Retina (tissue), 1 donor: ENCODE data around the gene AKR1B1.

Experiments used
- DNase-seq: peaks from one replicate; pipeline ENCODE4 v3.0.0-alpha.2; 2016

The AKR1B1 gene

GRCh38 chr7:134468475-134468874 is 9.6 kb upstream of the AKR1B1 start:
- DNase-seq: no peak

DNA sequence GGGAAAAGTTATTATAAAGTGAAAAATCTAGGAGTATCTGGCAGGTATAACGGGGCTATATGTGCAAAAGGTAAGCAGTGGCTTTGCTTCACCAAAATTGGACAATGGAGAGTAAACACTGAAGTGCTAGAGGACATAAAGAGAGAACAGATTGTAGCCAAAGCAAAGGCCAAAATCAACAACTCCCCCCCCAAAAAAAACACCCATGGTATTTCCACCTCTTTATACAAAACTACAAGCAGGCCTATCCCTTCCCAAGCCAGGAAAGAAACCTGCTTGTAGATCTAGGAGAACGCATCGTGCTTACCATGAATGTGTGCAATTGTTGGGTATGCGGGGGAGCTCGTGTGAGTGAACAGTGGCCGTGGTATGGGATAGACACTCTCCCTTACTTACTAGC is 9.2 kb upstream of the AKR1B1 start:
- no peak for DNase-seq

DNA sequence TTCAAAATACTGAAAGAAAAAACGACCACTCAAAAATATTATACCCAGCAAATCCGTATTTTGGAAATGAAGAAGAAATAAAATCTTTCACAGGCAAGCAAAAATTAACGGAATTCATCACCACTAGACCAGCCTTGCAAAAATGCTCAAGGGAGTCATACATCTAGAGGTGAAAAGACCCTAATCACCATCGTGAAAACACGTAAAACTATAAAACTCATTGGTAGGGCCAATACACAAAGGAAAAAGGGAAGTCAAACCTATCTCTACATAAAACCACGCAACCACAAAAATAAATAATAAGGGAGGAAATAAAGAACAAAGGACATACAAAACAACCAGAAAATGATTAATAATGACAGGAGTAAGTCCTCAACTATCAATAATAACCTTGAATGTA is 6.6 kb upstream of the AKR1B1 start:
- no peak for DNase-seq

DNA sequence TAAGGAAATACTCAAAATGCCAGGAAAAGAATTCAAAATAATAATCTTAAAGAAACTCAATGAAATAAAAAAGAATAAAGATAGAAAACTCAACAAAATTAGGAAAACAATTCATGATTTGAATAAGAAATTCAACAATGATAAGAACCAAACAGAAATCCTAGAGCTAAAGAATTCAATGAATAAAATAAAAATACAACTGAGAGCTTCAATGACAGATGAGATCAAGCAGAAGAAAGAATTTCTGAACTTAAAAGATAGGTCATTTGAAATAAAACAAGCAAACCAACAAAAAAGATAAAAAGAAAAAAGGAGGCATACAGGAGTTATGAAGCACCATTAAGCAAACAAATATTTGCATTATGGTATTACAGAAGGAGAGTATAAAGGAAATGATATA is 5.6 kb upstream of the AKR1B1 start:
- DNase-seq: no peak

GRCh38 chr7:134463751-134464150 is 4.9 kb upstream of the AKR1B1 start:
- no peak for DNase-seq

GRCh38 chr7:134462337-134462925 is 3.5 kb upstream of the AKR1B1 start:
- no peak for DNase-seq

GRCh38 chr7:134461916-134462315 is 3.0 kb upstream of the AKR1B1 start:
- DNase-seq: no peak

- no peak for DNase-seq
These were observed 1.1 kb upstream of the AKR1B1 start for GRCh38 chr7:134459981-134460380.

GRCh38 chr7:134458341-134458805 is 527 bp downstream of the AKR1B1 start:
- DNase-seq: no peak

GRCh38 chr7:134457210-134457609 is 1.7 kb downstream of the AKR1B1 start:
- no peak for DNase-seq

- DNase-seq: no peak
These were observed 4.6 kb downstream of the AKR1B1 start for GRCh38 chr7:134454277-134454676.

DNA sequence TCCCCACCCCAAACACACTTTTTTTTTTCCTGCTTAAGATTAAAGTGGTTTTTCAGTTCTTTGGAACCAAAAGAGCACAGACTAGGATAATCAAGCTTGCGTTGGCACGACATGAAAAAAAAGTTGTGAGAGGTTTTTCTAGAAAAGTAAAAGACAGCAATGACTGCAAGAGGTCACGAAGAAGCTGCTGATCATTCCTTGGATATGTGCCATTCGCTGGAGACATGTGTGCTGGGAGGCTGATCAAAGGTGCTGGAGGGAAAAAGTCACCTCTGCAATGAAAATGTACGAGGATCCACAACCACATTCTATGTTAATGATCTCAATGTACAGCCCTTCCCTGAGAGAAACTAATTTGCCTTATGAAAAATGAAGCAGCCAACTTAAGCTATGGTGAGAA is 5.4 kb downstream of the AKR1B1 start:
- DNase-seq: no peak

GRCh38 chr7:134452991-134453473 is 5.9 kb downstream of the AKR1B1 start:
- peak; percentile 7 for DNase-seq

DNA sequence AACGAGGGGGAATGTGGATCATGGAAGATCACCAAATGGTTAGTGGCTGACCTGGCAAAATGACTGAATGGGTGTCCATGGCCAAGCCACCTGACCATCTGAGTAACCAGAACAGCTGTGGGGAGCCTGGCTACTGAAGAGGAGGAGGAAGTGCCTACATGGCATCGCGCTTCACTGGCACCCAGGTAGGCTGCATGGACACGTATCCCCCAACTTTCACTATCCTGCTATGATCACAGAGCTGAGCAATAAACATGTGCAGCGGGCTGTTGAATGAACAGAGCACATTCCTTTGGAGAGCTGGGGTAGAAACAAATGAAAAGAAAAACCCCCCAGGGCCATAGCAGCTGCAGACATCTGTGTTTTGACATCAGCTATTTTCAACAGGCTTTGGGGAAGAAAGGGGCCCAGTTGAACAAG is 6.5 kb downstream of the AKR1B1 start:
- DNase-seq: no peak

- no peak for DNase-seq
These were observed 7.2 kb downstream of the AKR1B1 start for GRCh38 chr7:134451656-134452055.

DNA sequence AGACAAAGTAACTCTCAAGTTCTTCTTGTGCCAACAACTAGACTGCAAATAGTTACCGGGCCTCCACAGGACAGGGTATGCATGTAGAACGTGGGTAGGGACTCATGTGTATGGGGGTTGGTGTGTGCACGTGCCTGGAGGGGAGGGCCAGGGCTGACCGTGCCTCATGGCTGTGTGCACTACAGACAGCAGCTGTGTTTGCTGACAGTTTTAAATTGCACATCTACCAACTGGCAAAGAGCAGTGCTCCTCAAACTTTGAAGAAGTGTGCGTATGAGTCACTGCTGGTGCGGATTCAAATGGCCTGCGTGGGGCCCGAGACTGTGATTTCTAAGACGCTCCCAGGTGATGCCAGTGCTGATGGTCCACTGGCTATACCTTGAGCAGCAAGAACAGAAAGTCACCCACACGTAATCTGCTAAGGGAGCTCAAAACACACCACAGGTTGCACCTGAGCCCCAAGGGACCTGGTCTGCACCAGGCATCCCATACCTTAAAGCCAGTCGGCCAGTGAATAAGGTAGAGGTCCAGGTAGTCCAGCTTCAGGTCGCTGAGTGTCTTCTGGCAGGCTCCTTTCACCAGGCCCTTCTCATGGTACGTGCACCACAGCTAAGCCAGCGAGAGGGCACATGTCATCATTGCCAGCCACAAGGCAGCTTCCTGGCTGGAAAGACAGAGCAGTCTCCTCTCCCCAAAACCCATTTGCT is 8.5 kb downstream of the AKR1B1 start:
- no peak for DNase-seq

DNA sequence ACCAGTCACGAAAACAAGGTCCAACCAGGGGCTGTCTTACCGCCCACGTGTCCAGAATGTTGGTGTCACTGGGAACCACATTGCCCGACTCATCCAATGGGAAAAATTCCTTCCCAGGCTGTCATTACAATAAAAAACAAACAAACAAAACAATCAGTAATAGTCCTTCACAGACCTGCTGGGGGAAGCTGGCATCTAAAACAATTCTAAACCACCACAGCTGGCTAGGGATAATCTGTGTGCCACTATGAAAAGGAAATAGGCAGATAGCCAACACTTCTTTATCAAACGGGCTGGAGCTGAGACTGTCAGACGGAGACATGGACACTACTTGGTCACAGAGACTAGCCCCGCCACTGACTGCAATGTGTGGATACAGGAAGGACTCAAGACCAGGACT is 9.2 kb downstream of the AKR1B1 start:
- no peak for DNase-seq

GRCh38 chr7:134448356-134449229 is 10.3 kb downstream of the AKR1B1 start:
- no peak for DNase-seq

DNA sequence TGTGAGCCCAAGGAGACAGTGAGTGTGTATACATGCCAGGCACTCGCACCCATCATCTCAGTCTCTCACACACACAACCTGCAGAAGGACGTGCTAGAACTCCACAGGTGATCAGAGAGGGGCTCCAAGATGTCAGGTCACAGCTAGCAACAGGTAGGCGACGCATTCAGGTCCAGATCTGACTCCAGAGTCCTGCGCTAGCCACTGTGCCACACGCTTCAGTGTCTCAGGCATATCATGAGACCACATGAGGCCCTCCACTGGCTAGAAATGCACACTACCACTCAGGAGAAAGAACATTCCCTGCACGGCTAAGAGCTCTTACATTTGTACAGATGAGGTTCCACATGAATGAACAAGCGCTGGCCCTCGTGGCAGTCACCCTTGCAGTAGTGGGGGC is 11.5 kb downstream of the AKR1B1 start:
- no peak for DNase-seq

DNA sequence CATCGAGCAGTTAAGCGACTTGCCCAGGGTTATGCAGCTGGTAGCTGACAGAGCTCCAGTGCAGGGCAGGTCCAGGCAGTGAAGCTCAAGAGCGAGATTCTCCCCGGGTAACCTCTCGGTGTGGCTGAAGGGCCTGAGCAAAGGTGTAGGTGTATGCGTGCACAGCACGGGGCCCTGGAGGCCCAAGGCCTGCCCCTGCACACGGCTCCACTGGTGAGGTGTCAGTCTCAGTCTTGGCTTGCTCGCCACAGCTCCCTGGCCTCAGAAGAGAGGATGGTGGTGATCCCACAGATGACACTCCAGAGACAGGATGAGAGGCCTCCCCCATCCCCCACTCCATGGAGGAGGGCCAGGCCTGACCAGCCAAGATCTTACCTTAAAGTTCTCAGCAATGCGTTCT is 12.0 kb downstream of the AKR1B1 start:
- DNase-seq: no peak

GRCh38 chr7:134446446-134446845 is 12.5 kb downstream of the AKR1B1 start:
- no peak for DNase-seq

DNA sequence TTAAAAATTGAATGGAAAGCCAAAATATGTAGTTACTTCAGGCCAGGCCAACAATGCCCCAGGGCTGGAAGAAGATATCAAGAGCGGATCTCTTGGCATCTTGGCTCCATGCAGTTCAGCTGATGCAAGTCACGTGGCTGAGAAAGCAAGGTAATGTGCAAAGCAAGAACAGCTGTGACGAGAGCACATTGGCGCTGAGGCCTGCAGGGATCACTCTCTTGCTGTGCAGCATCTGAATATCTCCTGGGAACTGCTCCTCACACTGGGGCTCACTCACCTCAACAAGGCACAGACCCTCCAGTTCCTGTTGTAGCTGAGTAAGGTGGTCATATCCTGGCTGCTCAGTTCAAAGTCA is 14.0 kb downstream of the AKR1B1 start:
- DNase-seq: no peak

DNA sequence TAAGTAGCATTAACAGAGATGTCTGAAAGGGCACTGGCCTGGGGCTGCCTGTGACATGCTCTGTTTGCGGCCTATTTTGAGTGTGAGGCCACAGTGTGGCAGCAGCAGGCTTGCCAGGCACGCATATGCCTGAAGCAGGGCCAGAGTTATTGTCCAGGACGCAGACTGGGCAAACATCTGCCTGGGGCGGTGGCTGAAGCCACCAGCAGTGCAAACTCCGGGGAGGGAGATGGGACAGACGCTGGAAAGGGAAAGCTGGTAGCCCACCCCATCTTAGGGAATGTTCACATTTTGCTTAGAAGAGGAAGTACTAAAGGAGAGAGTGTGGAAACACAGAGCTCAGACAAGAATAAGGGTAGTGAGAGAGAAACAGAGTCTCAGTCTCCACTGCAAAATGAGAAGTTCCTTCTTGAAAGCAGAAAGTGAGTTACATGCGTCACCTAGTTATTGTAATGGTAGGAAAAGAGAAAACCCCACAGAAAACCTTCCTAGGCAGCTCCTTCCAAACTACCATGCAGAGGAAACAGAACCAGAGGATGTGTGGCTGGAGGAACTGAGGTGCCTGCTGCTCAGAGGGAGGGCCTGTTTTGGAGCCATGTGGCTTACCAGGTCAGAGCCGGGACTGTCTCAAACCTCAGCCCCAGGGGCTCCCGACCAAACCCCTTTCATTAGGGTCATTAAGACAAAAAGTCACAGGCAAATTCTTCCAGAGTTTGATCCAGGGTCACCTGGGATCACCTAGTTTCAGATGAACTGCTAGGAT is 14.5 kb downstream of the AKR1B1 start:
- no peak for DNase-seq
